IPS-18c (cell line): Measurements from ENCODE around the gene NR1H4.
"Not testable (repeated sequence)": the region's sequence is repeated elsewhere in the genome, so short reads cannot be mapped to it uniquely, and the experiment has no call there.

ENCODE experiments used
- H3K4me3 ChIP-seq: 2 replicates; pipeline ENCODE4 v1.7.0; 2013; ENCODE audit warnings: low read depth, mild to moderate bottlenecking, low read length, moderate library complexity; ENCODE audit not compliant: insufficient read depth
- H3K9me3 ChIP-seq: one replicate; pipeline ENCODE4 v1.6.1; 2013; ENCODE audit warnings: mild to moderate bottlenecking, low read length, moderate library complexity; ENCODE audit not compliant: control insufficient read depth, insufficient read depth

NR1H4 gene

GRCh38 chr12:100473716-100474150 lies at the start of gene NR1H4:
Gene NR1H4, plus strand, starts transcription at chr12:100473866. Its CDS starts 19,458 bp downstream, at chr12:100493324.
- Histone ChIP-seq H3K4me3 (no peak within 1 kb of the TSS), H3K9me3 (no peaks in the 10 kb centered on the region)

- no peaks in the 10 kb centered on the region for H3K9me3 ChIP-seq
- no peak overlapping the region for H3K4me3 ChIP-seq
Observed at GRCh38 chr12:100426145-100426544, 47.5 kb upstream of the NR1H4 start.

DNA sequence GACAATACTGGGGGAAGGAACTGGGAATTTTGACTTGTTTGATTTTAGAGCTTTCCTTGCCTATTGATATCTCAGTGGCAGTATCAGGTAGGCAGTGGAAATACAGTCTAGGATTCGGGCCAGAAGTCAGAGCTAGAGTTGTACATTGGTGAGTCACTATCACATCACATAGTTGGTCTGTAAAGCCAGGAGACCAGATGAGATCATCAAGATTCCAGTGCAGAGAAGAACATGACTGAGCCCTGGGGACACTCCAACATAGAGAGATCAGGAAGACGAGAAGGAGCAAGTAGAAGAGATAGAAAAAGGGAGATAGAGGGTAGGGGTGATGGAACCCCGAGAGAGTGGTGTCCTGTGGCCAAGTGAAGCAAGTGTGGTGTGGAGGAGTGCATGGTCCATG lies 46.6 kb upstream of the NR1H4 start:
- H3K4me3 ChIP-seq, result no peak overlapping the region
- no peaks in the 10 kb centered on the region for H3K9me3 ChIP-seq

DNA sequence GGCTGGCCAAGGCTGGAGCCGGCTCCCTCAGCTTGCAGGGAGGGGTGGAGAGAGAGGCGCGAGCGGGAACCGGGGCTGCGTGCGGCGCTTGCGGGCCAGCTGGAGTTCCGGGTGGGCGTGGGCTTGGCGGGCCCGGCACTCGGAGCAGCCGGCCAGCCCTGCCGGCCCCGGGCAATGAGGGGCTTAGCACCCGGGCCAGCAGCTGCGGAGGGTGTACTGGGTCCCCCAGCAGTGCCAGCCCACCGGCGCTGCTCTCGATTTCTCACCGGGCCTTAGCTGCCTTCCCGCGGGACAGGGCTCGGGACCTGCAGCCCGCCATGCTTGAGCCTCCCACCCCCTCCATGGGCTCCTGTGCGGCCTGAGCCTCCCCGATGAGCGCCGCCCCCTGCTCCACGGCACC lies 43.4 kb upstream of the NR1H4 start:
- not testable (repeated sequence) for H3K9me3 ChIP-seq, H3K4me3 ChIP-seq

GRCh38 chr12:100433701-100434100 lies 40.0 kb upstream of the NR1H4 start:
- Histone ChIP-seq H3K9me3 (no peaks in the 10 kb centered on the region), H3K4me3 (no peak overlapping the region)

DNA sequence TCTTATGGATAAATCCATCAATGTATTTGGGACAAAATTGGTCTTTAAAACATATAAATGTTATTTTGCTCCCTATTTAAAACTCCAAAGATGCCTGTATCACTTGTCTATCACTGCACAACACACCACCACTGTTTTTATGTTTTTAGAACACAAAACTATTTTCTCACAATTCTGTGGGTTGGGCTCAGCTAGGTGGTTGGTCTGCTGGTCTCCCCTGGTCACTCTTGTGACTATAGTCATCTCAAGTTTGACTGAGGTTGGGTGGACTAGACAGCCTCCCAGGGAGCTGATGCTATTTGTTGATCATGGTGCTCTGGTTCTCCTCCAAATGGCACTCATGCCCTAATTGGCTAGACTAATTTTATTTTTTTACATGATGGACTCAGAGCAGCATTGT lies 39.5 kb upstream of the NR1H4 start:
- no peaks in the 10 kb centered on the region for H3K9me3 ChIP-seq
- no peak overlapping the region for H3K4me3 ChIP-seq

GRCh38 chr12:100435957-100436356 lies 37.7 kb upstream of the NR1H4 start:
- Histone ChIP-seq H3K9me3 (no peaks in the 10 kb centered on the region), H3K4me3 (no peak overlapping the region)

DNA sequence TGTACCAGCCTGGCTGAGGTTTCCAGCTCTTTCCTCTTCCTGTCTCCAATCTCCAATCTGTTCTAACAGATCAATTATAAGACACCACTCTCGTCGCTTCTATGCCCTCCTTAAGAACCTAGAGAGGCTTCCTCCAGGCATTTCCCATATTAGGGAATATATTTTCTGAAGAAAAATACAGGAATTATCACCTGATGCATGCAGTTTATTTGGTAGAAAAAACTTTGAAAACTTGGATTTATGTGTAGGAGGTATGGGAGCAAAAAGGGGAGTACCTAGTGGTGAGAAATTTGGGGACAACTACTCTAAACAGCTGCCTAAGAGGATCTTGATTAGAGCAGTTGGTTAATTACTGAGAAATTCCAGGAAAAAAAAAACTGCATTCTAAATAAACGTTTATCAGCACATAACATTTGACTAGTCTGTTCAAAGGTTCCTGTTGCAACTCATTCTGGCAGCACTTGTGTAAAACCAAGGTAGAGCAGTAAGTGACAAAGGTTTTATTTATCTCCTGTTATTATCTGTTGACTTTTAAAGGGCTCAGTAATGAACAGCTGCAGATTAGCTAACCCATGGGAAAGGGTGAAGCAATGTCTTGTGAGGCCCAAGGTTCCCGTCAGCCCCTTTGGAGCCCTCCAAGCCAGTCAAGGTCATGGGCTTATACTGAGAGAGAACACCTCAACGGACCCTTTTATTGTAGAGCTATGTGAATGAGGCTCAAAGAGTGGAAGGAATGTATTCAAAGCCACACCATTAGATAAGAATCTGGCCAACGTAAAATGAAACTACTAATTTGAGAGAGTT lies 36.4 kb upstream of the NR1H4 start:
- no peak overlapping the region for H3K4me3 ChIP-seq
- no peaks in the 10 kb centered on the region for H3K9me3 ChIP-seq

DNA sequence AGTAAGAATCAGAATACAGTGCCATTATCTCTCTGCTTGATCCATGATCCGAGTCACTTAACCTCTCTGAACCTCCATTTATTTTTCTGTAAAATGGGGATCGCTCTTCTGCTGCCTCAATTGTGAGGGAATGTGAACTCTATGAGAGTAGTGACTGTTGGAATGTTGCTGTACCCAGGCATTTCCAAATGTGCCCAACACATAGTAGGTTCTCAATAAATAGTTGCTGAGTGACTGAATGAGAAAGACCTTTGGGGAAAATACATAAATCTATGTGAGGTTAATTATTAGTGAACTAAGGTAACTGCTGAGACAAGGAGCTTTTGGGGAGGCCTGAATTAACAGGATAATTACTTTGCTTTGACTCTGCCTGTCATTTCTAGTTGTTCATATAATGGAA lies 33.9 kb upstream of the NR1H4 start:
- no peak overlapping the region for H3K4me3 ChIP-seq

DNA sequence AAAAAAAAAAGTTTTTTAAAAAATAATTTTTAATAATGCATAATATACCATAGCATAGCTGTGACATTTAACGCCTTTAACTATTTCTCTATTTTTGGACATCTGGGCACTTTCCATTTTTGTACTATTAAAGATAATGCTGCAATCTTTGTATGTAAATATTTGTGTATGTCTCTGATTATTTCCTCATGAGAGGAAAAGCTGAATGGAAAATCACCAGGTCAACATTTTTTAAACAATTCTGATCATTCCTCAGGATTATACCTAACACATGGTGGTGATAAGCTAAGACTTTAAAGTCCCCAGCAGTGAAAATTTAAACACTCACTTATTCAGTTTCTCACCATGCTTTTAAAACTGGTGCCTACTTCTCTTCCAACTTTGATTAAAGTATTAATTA lies 31.3 kb upstream of the NR1H4 start:
- Histone ChIP-seq H3K4me3 (no peak overlapping the region), H3K9me3 (peaks cover 2% of the 10 kb centered on the region)

More for the DNA sequence above, 33.9 kb upstream of the NR1H4 start:
- H3K9me3 ChIP-seq, result peaks cover 2% of the 10 kb centered on the region

- Histone ChIP-seq H3K4me3 (no peak overlapping the region), H3K9me3 (peaks cover 2% of the 10 kb centered on the region)
Observed at GRCh38 chr12:100443434-100443833, 30.2 kb upstream of the NR1H4 start.

DNA sequence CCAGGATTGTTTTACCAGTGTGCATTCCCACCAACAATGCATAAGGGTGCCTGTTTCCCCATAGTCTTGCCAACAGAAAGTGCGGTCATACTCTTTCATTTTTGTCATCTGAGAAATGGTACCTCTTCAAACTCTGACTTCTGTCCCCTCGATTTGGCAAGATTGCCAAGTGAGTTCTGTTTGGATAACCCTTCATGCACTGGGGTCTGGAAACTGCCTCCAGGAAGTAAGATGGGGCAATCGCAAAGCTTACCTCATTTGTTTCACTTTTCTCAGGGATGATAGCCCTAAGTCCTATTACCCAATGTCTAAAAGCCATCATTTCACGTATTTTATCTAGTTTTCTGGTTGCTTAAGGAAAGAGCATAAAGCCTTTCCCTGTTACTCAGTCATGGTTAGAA lies 28.6 kb upstream of the NR1H4 start:
- H3K9me3 ChIP-seq, result peaks cover 2% of the 10 kb centered on the region
- no peak overlapping the region for H3K4me3 ChIP-seq

DNA sequence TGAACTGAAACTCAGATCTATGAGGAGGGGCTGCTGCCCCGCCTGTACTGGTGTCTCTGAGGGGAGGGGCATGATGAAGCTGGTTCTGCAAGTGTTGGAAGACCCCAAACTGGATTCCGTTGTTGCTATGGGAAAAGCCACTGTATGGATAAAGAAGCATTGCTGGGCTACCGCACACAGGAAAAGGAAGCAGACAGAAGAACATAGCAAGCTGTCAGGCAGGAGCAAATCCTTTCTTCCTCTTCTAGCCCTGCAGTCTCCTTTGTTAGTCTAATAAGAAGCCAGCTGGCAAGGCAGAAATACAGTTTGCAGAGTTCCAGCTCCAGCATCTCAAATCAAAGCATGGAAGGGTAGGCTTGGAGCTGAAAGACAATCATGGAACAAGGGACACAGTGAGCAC lies 26.3 kb upstream of the NR1H4 start:
- H3K4me3 ChIP-seq, result no peak overlapping the region
- H3K9me3 ChIP-seq, result peaks cover 2% of the 10 kb centered on the region

DNA sequence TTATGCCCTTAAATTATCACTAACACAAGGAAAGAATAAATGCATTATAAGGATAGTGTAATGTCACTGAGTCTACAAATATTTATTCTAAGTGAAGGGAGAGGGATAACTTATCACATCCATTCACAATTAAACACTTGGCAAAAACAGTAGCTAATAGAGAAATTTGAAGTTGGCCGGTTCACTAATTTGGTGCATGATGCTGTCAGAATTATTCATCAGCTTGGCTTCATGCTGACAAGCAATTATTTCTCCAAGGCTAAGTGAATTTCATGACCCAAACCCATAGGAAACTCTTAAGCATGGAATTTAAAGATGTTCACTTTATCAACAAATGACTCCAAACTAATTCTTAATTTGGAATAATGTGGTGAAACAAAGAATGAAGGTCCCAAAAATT lies 25.0 kb upstream of the NR1H4 start:
- no peaks in the 10 kb centered on the region for H3K9me3 ChIP-seq

DNA sequence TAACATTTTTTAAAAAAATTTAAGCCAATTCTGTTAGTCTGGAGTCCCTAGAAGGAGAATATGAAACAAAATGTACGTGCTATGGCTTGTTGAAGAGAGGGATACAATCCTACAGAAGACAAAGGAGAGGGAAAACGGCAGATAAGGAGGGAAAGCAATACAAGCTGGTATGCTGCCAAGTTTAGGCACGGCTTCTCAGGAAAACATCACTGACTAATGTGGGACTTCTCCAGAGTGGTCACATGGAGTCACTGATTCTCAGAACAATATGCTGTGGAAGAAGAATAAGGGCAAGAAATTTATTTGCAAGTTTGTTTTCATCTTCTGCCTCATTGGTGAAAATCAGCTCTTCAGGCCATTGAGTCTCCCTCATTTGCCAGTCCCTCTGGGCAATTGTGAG lies 22.9 kb upstream of the NR1H4 start:
- H3K4me3 ChIP-seq, result no peak overlapping the region
- H3K9me3 ChIP-seq, result no peaks in the 10 kb centered on the region

More for the DNA sequence above, 25.0 kb upstream of the NR1H4 start:
- H3K4me3 ChIP-seq, result no peak overlapping the region

- Histone ChIP-seq H3K9me3 (no peaks in the 10 kb centered on the region), H3K4me3 (no peak overlapping the region)
Observed at GRCh38 chr12:100453951-100454350, 19.7 kb upstream of the NR1H4 start.

DNA sequence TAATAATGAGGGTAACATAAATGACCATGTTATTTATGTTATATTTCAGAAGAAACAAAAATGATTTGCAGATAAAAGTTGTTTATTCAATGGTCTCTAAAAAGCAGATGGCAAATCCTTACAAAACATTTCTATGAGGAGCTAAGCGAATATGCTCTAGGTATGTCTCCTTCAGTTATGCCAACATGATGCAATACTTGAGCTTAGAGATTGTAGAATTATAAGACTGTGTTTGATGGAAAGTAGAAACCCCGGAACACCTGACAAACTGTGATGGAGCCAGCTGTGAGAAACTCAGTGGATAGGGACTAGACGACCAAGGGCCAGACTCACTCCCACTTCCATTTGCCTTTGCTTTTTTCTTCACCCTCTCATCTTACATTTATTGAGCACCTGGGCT lies 17.8 kb upstream of the NR1H4 start:
- Histone ChIP-seq H3K9me3 (no peaks in the 10 kb centered on the region), H3K4me3 (no peak overlapping the region)

DNA sequence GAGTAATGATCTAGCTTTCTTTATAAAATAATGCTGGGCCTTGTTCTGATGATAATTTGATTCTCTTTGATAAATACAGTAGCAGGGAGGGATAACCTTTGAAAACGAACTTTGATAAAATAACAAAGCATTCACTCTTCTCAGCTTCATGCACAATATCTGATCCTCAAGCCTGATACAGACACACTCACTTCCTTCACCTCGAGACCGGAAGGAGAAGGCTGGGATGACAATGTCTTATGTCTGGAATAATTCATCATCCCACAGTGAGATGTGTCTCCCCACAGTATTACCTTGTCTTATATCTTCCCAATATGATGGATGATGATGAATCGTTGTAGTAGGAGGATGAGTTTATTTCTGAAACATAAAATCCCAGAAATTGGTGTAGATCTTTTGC lies 15.5 kb upstream of the NR1H4 start:
- H3K4me3 ChIP-seq, result no peak overlapping the region
- H3K9me3 ChIP-seq, result no peaks in the 10 kb centered on the region

- no peaks in the 10 kb centered on the region for H3K9me3 ChIP-seq
- no peak overlapping the region for H3K4me3 ChIP-seq
Observed at GRCh38 chr12:100460702-100461101, 13.0 kb upstream of the NR1H4 start.
